GM15510 (cell line): ENCODE data around the gene EGFL6.
A peak's percentile ranks its signal among the peaks of the same experiment; 100 is the strongest.

Experiments
- POLR2A ChIP-seq: IDR thresholded peaks from 3 replicates; pipeline ENCODE4 v1.6.1; 2011; ENCODE audit warnings: borderline replicate concordance; ENCODE audit not compliant: insufficient read length; ENCODE audit errors: extremely low read depth

EGFL6 gene

DNA sequence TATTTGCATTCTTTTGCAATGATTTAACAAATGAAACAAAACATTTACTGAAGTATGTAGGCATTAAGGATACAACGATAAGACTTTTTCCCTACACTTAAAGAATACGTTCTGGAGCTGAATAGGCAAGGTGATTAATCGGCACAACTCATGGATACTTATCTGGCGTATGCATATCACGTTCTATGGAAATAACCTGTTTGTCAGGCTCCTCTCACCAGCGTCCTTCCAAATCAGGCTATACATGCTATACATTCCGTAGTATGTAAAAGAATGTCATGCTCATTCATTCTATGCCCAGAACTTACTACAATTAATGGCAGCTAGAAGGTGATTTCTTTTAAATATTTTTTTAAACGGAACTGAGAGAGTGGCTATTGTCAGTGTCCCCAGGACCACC lies 57.9 kb downstream of the EGFL6 start:
- TF ChIP-seq POLR2A: no peak

DNA sequence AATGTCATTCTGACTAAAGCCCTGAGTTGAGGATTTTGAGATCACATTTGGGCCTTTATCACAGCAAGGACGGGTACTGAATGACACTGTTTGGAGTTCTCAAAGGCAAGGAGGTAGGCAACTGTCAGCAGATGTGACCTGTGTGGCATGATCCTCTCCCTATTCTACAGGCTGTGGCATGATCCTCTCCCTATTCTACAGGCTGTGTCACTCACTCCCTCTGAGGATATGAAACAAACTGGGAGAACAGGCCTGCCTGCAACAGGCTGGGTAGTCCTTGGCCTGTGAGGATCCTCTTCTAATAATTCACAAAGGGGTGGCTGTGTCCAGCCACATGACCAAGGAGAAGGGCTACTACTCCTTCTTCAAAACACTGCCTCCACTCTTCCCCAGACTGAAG lies 68.6 kb downstream of the EGFL6 start:
- TF ChIP-seq POLR2A: no peak

DNA sequence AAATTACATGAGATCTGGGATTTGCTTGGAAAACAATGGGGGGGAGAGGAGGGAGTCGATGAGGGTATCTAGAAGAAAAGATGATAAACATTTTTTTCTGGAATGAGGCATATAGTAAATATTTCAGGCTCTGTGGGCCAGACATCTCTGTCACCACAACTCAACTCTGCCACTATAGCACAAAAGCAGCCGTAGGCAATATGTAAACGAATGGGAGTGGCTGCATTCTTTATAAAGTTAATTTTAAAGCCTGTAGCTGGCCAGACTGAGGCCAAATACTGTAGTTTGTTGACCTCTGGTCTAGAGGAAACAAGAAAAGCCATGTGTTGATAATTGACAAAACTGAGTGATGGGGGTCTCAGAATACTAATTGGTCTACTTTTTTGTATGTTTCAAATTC lies 69.4 kb downstream of the EGFL6 start:
- no peak for TF ChIP-seq POLR2A

DNA sequence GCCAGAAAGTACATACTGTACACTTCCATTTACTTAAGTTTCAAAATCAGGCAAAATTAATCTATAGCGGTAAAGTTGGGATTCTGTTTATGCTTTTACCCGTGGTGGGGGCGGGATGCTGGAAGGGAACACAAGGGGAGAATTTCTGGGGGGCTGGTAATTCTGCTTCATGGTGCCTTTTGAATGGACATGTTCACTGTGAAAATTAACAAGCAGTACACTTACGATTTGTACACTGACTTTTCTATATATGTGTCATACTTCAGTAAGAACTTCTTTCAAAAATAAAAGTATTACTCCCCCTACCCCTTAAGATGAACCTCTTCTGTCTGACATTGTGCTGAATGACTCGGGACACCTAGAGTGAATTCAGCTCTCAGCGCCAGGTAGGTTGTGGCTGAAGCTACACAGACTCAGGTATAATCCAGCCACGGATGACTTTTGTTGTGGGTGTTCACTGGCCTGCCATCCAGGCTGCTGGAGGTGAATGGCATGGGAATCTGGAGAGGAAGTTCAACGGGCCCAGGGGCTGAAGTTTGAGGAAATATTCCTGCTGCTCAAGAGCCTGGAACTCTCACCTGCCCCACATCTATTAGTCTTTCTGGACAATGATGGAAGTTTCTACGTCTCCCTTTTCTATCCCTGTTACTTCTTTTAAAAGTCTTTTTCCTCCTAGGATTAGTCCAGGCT lies 76.2 kb downstream of the EGFL6 start:
- TF ChIP-seq POLR2A: no peak

DNA sequence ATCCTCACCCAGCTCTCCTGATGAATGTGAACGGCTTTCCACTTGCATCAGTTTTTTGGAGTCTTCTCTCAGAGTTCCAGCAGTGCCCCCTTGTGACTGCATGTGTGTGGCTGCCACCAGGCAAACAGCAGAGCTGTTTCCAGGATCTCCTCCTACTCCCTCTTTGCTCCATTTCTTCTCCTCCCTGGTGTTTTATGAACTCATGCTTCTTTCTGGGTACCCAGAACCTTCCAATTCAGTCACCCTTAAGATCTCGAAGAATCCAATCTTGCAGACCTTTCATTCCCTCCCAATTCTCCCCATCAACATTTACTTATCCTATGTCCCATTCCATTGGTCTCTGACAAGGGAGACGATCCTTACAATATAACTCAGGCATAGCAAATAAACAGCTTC lies 76.8 kb downstream of the EGFL6 start:
- TF ChIP-seq POLR2A: no peak

DNA sequence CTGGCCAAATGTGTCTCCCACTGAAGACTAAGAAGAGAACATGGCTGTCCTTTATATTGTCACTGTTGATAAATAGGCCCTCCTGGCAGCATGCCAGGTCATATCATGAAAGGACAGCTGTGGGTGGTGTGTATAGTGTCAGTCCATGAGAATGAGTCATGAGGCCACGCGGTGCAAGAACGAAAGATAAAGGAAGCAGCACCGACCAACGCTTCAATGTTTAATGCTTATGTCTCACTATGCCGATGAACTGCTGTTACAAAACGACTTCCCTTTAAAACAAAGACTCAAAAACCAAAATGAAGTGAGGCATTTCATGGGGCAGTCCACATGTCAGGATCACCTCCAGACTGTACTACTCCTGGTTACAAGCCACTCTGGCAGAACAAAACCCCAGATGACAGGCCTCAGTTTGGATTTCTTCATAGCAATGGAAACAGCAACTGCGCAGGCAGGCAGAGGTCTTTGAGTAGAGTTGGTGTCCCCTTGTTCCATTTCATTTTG lies 78.4 kb downstream of the EGFL6 start:
- no peak for TF ChIP-seq POLR2A

DNA sequence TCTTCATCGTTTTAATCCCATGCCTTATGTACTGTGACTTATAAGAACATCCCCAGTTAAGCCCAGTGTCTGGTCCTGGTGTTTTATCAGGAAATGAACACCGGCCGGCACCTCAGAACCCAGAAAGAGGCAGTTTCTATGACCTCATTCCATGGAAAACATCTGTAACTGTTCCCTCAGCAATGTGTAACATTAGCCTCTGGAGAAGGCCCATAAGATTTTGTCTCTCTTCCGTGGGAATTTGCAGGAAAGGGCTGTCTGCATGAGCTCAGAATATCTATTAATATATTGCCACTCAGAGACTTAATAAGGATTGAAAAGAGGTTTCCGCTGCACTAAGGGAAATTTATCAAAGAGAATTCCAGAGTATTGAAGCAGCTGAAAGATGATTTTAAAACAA lies 80.4 kb downstream of the EGFL6 start:
- no peak for TF ChIP-seq POLR2A

DNA sequence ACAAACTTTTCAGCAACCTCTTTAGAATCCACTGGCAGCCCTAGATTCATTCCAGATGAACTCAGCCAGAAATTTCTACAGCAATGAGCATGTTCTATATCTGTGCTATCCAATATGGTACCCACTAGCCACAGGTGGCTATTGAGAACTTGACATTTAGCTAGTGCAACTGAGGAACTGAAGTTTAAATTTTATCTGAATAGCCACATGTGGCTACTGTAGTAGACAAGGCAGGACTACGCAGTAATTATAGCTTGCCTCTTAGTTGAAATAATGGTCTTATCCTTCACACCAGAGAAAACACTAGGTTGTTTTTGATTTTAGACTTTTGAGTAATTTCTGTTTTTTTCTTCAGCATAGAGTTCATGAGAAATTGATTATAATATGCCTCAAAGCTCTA lies 80.9 kb downstream of the EGFL6 start:
- TF ChIP-seq POLR2A: no peak

DNA sequence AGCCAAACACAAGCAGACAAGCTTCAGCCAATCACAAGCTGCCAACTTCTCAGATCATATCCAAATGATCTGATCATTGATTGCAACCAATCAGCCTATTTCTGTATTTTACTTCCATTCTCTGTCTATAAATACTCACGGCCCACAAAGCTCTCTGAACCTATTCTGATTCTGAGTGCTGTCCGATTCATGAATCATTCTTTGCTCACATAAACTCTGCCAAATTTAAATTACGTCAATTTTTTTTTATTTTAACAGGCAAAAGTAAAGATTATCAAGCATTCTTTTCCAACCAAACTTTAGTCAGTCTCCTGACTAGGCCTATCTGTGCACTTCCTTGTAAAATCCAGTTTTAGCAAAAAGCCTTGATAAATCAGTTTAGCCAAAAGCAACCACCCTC lies 81.7 kb downstream of the EGFL6 start:
- no peak for TF ChIP-seq POLR2A

DNA sequence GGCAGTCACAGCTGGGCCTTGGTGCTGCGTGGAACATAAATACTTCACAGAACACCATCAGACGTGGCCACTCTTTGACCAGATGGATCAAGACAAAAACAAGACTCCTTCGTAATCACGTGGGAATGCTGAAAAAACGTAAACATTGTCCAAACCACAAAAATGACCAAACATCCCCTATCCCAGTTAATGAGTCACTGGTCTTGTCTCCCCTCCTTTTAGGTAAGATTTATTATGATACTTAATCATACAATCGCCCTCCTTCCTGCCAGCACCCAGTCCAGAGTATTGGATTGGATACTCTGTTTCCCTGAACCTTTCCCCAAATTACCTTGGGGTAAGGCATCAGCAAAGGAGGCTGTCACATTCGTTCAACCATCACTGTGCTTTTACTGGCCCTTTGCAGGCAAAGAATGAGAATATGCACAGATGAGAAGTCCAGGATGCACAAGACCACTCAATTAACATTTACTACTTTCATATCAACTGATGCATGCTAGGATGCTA lies 82.9 kb downstream of the EGFL6 start:
- no peak for TF ChIP-seq POLR2A

DNA sequence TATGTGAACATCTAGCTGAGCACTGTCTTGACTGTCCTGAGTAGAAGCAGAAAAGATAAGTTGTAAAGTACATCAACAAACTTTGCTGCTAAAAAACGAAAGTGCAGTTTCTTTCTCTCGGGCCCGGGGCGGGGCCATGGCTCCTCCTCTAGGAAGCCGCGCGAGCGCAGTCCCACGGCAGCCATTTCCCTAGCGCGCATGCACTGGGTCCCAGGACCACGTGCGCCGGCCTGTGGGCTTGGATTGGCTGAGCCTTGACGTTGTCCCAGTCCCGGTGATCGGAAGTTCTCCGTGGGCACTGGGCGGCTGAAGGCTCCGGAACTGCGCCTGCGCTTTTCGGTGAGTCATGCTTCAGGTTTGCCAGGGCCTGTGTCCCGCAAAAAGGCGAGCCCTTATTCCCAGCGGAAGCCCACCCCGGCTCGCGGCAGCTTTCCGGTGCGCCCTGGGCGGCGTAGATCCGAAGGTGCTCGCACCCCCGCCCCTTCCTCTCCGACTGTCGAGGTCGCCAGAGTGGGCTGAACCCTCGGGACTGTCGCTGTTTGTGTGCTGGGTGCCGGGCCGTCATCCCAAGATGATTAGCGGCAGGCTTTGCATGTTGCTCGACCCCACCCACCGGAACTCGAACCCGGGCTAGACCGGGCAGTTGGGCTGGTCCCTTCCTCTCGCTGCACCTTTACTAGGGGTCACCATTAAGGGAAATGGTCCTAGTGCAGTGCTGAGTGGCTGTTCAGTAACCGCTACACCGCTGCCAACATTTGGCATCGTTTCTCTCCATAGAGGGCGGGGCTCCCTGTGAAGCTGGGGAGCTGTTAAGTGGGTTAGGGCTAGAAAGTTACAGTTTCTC lies 83.7 kb downstream of the EGFL6 start, which contains the start of gene TCEANC:
Gene TCEANC (plus strand): TSS at position 292 of the 844 bp plus-strand sequence. CDS start 9,368 bp downstream, outside the sequence.
- peak; percentile 64 for TF ChIP-seq POLR2A

DNA sequence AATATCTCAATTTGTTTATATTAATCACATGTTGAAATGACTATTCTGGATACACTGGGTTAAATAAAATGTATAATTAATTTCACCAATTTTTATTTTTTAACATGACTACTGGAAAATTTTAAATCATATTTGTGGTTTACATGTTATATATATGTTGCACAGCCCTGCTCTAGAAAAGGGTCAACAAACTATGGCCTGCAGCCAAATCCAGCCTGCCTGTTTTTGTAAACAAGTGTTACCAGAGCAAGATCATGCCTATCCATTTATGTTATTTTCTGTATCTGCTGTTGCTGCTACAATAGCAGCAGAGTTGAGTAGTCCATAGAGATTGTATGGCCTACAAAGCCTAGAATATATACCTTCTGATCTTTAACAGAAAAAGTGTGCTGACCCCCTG lies 84.7 kb downstream of the EGFL6 start:
- no peak for TF ChIP-seq POLR2A

DNA sequence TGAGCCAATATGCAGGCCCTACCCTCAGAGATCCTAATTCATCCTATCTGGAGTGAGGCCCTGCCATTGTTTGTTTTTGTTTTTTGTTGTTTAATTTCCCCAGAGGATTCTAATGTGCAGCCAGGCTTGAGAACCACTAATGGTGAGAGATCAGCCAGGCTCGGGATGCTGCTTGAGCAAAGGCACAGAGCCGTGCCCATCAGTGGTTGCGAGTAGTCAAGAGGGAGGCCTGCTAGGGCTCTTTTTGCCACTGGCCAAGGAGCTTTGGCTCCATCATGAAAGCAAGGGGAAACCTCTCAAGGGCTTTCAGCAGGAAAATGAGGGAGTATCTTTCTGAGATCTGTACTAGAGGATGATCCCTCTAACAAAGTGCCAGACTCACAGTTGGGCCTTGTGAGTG lies 86.3 kb downstream of the EGFL6 start:
- no peak for TF ChIP-seq POLR2A

DNA sequence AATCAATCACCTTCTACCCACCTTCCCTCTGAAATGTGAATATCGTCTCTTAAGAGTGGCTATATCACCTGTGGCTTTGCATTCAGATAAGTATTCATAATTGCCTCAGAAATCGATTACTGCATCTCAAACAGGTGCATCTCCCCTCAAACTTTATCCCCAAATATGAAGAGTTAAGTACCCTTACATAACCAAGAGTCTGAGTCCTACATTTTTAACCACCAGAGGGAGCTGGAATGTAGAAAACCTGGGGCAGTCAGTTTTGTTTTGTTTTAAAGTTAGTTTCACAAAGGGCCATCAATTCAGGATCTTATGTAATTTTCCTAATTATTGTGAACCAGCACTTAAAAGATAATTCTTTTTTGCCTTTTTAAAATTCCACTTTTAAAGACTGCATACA lies 89.2 kb downstream of the EGFL6 start:
- TF ChIP-seq POLR2A: no peak

DNA sequence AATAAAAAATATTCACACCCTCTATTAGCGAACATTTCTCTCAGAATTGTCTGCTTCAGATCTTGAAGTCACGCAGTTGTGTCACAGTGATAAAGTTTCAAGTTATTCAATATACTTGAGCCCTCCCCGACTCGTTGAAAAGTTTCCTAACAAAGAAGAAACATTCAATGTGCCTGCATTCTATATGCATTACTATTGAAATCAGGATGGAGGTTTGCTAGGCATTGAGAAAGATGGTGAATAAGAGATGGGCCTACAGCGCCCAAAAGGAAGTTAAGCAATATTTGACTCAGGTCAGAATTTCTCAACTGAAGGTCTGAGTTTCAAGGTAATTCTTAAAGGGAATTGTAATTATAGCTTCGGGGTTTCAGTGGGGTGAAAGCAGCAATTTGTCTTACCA lies 89.7 kb downstream of the EGFL6 start:
- TF ChIP-seq POLR2A: no peak

DNA sequence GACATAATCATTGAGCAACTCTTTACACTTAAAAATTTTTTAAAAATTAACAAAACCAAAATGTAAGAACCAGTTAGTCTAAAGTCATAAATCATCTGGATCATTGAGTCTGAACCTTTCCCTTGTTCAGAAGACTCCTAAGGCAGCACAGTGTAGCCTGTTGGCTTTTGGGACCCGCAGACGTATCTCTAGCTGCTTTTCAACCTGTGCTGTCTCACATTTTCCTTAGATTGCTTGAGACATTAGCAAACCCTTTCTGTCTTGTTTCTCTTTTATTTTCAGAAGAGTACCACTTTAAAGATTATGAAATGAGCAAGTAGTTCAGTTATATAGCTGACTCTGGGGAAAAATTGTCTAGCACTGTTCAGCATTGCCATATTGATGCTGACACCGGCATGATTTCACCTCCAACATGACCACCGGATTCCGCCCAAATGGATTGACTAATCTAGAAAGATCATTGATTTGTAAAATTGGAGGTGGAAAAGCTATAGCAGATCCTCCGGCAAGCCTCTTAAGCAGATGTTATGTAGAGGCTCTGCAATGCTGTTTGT lies 92.4 kb downstream of the EGFL6 start:
- no peak for TF ChIP-seq POLR2A

DNA sequence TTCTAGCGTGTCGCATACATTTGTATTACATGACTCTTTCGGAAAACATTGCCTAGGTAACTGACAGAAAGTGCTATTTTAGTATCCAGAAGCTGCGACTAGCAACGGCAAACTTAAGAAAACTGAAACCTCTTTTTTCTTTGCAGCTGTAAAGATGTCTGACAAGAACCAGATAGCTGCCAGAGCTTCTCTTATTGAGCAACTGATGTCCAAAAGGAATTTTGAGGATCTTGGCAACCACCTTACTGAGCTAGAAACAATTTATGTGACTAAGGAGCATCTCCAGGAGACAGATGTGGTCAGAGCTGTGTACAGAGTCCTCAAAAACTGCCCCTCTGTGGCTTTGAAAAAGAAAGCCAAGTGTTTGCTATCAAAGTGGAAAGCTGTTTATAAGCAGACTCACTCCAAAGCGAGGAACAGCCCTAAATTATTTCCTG lies 93.0 kb downstream of the EGFL6 start:
- no peak for TF ChIP-seq POLR2A
